Measurements from ENCODE around the gene UBE2U.

The UBE2U gene

DNA sequence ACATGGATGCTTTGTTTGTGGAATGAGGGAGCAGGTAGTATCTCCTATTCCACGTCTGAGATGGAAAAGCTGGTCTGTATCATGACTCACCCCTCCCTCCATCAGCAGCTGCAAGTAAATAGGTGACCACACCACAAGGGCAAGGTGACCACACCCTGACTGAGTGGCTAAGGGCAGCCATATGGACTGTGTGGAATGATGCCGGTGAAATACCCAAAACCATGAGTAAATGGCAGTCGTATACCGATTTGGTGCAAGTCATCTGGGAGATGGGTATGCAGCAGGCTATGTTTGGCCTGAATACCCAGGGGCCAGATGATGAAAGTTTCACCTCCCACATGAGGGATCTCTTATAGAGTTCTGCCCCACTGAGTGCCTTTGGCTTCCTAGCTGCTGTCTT lies 15.8 kb upstream of the UBE2U start:
- TF ChIP-seq, protein P1, sequence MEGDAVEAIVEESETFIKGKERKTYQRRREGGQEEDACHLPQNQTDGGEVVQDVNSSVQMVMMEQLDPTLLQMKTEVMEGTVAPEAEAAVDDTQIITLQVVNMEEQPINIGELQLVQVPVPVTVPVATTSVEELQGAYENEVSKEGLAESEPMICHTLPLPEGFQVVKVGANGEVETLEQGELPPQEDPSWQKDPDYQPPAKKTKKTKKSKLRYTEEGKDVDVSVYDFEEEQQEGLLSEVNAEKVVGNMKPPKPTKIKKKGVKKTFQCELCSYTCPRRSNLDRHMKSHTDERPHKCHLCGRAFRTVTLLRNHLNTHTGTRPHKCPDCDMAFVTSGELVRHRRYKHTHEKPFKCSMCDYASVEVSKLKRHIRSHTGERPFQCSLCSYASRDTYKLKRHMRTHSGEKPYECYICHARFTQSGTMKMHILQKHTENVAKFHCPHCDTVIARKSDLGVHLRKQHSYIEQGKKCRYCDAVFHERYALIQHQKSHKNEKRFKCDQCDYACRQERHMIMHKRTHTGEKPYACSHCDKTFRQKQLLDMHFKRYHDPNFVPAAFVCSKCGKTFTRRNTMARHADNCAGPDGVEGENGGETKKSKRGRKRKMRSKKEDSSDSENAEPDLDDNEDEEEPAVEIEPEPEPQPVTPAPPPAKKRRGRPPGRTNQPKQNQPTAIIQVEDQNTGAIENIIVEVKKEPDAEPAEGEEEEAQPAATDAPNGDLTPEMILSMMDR (IDR thresholded peaks at IDR 0.05; ENCODE audit: low read depth, low read length) = no peak
- no peak overlapping the region for H3K4me3 ChIP-seq (ENCODE audit: low read depth, low read length)

DNA sequence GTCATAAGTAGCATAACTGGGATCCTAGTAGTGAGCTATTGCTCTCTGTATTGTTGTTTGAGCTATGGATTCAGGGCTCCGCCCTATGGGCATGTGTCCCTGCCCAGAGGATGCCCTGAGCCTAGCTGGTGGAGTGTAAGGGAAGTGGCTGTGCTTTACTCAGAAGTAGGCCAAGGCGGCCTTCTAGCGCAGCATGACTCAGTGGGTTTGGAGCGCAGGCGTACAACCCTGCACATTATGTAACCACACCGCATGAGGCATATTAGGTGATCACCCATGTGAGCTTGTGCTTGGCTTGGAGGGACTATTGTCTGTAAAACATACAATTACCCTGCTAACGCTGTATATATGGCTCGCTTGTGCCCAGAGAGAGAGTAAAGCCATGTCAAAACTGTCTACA lies 11.1 kb upstream of the UBE2U start:
- H3K4me3 ChIP-seq (ENCODE audit: low read depth, low read length) = no peak overlapping the region
- TF ChIP-seq, protein P1 (IDR thresholded peaks at IDR 0.05; ENCODE audit: low read depth, low read length) = no peak

DNA sequence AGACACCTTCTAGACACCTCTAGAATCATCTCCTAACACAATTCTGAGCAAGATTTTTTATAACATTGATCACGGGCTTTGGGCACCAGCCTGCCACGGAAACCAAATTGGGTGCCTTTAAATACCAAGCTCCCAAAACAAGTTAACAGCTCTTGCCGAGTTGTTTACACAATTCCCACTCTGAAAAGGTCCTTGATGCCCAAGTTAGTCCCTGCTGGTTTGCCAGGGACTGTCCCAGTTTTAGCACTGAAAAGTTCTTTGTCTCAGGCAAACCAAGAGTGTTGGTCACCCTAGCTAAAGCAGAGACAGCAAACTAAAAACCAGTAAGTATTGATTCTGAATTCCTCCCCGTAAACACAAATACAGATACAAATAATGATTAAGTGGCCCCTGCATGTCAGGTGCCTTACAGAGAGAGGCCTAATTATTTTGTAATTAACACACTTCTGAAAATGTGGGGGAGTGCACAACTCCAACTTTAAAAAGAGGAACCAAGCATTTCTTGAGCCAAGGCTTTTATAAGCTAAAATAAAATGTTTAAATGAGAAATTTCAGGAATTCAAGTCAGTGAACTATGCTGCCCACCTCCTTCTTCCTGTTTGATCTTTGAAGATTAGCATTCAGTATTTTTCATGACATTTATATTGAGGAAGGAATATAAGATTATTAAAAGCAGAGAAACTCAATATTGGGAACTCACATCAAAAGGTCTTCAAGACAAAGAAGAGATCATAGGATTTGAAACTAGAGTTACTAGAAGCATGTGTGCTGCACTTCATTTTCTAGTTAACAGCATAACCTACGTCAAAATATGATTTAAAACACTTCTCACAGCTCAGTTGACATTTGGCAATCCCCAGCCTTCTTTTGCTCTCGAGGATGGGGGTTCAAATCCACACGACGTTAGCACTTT lies 9.0 kb upstream of the UBE2U start:
- TF ChIP-seq, protein P1 (IDR thresholded peaks at IDR 0.05; ENCODE audit: low read depth, low read length) = no peak
- H3K4me3 ChIP-seq (ENCODE audit: low read depth, low read length) = no peak overlapping the region

DNA sequence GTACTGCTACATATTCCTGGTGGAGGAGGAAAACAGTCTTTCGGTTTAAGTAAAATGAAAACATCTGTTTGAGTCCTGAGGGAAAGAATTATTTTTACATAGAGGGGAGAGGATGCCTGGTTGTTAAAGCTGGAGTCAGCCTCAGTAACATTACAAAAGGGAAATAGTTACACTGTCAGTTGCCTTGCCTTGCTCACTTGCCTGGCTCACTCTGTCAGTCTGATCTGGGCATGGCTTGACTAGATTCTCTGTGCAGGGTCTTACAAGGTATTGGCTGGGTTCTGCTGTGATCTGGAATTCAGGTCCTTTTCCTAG lies 8.4 kb upstream of the UBE2U start:
- H3K4me3 ChIP-seq (ENCODE audit: low read depth, low read length) = no peak overlapping the region
- TF ChIP-seq, protein P1 (IDR thresholded peaks at IDR 0.05; ENCODE audit: low read depth, low read length) = no peak

DNA sequence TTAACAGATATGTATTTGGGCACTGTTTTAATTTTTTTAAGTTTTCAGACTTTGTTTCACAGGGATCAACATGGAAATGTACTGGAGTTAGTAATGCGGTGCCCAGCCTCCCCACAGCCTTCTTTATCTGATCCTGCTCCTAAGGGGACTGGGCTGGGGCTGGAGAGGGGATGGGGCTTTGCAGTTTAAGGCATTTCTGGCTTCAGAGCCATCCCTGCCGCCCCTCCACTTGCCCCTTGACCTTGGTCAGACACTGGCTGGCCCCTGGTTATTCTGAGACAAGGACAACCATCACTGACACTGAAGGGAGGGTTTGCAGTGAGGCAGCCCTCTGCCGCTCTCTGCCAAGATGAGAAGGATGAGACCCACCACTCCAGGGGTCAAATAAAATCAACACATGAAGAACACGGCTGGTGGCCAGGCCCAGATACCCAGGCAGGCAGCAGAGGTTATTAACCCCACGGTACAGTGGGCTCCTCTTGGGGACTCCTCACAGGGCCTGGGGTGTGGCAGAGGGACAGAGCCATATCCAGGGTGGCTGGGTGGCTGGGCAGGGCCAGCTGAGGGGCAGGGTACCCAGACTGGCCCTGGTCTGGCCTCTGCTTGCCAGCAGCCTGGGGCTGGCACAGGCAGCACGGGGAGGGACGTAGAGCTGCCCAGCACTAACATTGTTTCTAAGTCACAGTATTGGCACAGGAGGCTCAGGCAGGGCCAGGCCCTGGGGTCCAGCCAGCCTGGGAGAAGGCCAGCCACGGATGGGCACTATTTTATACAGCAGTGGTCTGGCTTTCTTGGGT lies 7.2 kb upstream of the UBE2U start:
- TF ChIP-seq, protein P1 (IDR thresholded peaks at IDR 0.05; ENCODE audit: low read depth, low read length) = no peak
- no peak overlapping the region for H3K4me3 ChIP-seq (ENCODE audit: low read depth, low read length)

DNA sequence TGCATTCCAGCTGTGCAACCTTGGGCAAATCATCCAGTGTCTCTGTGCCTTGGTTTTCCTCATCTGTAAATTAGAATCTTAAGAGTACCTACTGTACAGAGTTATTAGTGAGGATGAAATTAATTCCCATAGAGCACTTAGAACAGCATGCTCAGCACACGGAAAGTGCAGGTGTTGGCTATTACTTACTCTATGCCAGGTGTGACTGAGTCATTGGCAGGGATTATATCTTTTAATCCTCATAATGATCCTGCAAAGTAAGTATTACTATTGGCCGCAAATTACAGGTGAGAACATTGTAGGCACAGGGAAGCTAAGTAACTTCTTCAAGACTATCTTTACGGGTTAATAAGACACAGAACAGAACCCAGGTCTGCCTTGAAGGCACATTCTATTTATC lies 6.3 kb upstream of the UBE2U start:
- TF ChIP-seq, protein P1 (IDR thresholded peaks at IDR 0.05; ENCODE audit: low read depth, low read length) = no peak

DNA sequence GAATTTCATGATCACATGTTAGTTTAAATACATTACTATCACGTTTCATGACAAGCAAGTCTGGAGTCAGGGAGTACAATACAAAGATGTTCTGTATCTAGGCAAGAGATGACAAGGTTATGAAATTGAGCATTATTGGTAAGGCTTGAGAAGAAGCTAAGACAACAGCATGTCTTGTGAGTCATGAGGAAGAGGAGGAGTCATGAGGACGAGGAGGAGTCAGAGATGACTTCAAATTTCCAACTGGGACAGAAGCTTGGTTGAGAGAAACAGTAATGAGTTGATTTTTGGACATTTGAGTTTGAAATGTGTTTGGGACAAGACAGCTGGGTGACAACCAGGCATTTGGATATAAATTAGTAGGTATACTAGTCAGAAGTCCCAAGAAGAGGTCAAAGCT lies 4.3 kb upstream of the UBE2U start:
- H3K4me3 ChIP-seq (ENCODE audit: low read depth, low read length) = no peak overlapping the region
- TF ChIP-seq, protein P1 (IDR thresholded peaks at IDR 0.05; ENCODE audit: low read depth, low read length) = no peak

More for the DNA sequence above, 6.3 kb upstream of the UBE2U start:
- no peak overlapping the region for H3K4me3 ChIP-seq (ENCODE audit: low read depth, low read length)
